ENCODE measurements around the gene CBX5. TPM values are rescaled to one million over a fixed set of nuclear protein-coding genes. Genes with fewer than 3 reads are reported as not detected.
A peak's percentile ranks its signal among the peaks of the same experiment; 100 is the strongest.

The CBX5 gene
- total and polyA plus RNA-seq, 9 of the 15 experiments (the other 6 are each of a cell fraction or from before 2014, with no cell fraction given) = 32.6 to 102 (median 59.2) TPM

GRCh38 chr12:54184024-54184805 is 95.7 kb downstream of the CBX5 start (continued):
- TF ChIP-seq CLOCK (CRISPR knock-in tag; IDR thresholded peaks at IDR 0.05; ENCODE audit: borderline replicate concordance) (no peak), ZNF143 (CRISPR knock-in tag; IDR thresholded peaks at IDR 0.05) (no peak), HNRNPL (IDR thresholded peaks at IDR 0.05; ENCODE audit: low read depth, low read length) (no peak), ZNF518B (CRISPR knock-in tag; IDR thresholded peaks at IDR 0.05) (no peak), TCF7 (IDR thresholded peaks at IDR 0.05; ENCODE audit: borderline replicate concordance) (no peak), FOXJ3 (CRISPR knock-in tag; IDR thresholded peaks at IDR 0.05) (no peak), ZNF717 (CRISPR knock-in tag; IDR thresholded peaks at IDR 0.05) (no peak), USF2 (CRISPR knock-in tag; IDR thresholded peaks at IDR 0.05) (no peak), TOE1 (IDR thresholded peaks at IDR 0.05; ENCODE audit: borderline replicate concordance) (no peak), TOE1 (CRISPR knock-in tag; IDR thresholded peaks at IDR 0.05; ENCODE audit: borderline replicate concordance, low read depth) (no peak), HCFC1 (IDR thresholded peaks at IDR 0.05; ENCODE audit: low read depth, low read length) (no peak), EP300 (IDR thresholded peaks at IDR 0.05; ENCODE audit: low read length) (no peak), HIVEP1 (CRISPR knock-in tag; IDR thresholded peaks at IDR 0.05) (no peak), ZBTB43 (CRISPR knock-in tag; IDR thresholded peaks at IDR 0.05) (no peak), PHF21A (IDR thresholded peaks at IDR 0.05; ENCODE audit: borderline replicate concordance, low read depth) (no peak), ARID1B (IDR thresholded peaks at IDR 0.05) (peak; percentile 67), ERF (CRISPR knock-in tag; IDR thresholded peaks at IDR 0.05) (no peak), BRD4 (IDR thresholded peaks at IDR 0.05) (no peak), DPF2 (IDR thresholded peaks at IDR 0.05) (0 out of 2 replicates have a peak, but pooled peaks have one; percentile 26)
